Right renal cortex interstitium (tissue), 3 donors: ENCODE measurements around the gene PDE6B. TPM values are rescaled to one million over a fixed set of nuclear protein-coding genes. Genes with fewer than 3 reads are reported as not detected.
"Not testable (repeated sequence)": the region's sequence is repeated elsewhere in the genome, so short reads cannot be mapped to it uniquely, and the experiment has no call there.

Experiments used
- DNase-seq, 3 donors: peaks; one replicate each; pipeline ENCODE4 v3.0.0-alpha.2; 2013; ENCODE audit warnings: low read depth in 3 of 3, low spot score in 2 of 3
- polyA plus RNA-seq, 3 donors: library from polyadenylated mRNA; unstranded; fragments of 120-200 nt; gene quantifications; one replicate each; pipeline ENCODE4 v1.2.1, GENCODE V29; 2013; ENCODE audit not compliant: insufficient read length in 3 of 3

PDE6B gene
- polyA plus RNA-seq, 3 donors: 30.5 to 38.3 (median 38.2) TPM

DNA sequence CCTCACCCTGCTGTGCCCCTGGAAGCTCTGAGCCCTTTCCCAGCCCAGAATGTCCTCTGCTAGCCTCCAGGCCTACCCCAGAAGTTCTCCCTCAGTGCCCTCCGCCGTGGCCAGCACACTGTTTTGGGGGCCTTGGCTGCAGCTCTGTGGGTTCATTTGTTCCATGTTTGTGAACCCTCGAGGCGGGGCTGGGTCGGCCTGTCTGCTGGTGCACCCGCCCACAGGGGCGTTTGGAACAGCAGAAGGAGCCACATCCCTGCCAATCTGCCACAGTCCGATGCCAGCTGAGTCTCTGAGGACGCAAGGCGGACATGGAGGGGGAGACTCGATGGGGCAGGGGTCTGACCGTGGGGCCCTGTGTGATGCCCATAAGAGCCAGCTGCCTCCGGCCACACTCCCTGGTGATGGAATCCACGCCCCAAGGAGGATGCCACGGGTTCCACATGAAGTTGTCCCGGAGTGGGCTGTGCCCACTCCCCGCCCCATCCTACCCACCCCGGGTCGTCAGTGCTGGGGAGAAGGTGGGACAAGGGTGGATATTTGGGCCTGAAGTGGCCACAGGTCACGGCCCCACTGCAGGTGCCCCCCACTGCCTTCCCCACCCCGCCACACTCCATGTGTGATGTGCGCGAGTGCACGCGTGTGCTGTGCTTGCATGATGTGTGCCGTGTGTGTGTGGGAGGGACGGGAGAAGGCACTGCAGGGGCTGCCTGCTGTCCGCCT, 41.6 kb downstream of the PDE6B start:
- no peak for DNase-seq

DNA sequence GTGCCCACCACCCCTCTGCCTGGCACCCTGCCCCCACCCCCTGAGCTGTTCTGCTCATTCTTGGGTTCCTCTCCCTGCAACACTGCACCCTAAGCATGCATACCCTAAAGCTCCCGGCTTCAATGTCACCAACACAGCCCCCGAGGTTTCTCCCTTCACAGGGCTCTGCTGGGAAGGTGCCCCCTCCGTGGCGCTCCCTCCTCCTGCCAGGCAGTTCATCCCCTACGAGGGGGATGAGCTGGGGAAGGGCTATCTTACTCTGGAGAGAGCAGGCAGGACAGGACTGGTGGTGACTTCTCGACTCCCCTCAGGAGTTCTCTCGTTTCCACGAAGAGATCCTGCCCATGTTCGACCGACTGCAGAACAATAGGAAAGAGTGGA, 42.2 kb downstream of the PDE6B start:
- DNase-seq: no peak

DNA sequence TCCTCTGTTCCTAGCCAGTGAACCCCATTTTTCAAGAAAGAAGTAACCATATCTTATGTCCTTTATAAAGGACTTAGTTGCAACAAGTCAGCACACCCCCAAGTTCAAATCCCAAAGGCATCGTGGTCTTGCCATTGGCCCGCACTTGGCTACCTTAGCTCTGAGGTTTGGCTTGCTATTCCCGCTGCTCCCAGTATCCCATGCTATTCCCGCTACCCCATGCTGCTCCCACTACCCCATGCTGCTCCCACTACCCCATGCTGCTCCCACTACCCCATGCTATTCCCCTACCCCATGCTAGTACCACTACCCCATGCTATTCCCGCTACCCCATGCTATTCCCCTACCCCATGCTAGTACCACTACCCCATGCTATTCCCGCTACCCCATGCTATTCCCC, 42.8 kb downstream of the PDE6B start:
- not testable (repeated sequence) for DNase-seq

DNA sequence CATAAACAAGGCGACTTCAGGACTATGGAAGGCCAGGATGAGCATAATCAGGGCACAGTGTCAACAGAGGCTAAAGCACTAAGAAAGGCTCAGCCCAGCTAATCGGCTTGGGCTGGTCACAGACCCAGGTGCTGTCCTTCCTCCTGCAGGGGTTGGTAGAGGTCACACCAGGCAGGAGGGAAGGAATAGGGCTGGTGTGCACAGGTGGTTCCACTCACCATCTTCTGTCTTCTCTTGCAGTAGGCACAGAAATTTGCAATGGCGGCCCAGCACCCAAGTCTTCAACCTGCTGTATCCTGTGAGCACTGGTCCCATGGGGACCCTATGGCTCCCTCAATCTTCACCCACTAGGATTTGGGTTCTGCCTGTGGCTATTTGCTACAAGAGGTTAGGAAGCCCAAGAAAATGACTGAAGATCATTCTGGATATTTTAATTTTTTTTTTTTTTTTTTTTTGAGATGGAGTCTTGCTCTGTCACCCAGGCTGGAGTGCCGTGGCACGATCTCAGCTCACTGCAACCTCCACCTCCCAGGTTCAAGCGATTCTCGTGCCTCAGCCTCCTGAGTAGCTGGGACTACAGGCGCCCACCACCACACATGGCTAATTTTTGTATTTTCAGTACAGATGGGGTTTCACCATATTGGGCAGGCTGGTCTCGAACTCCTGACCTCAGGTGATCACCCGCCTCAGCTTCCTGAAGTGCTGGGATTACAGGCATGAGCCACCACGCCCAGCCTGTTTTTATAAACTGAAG, 44.6 kb downstream of the PDE6B start:
- DNase-seq: not testable (repeated sequence)

DNA sequence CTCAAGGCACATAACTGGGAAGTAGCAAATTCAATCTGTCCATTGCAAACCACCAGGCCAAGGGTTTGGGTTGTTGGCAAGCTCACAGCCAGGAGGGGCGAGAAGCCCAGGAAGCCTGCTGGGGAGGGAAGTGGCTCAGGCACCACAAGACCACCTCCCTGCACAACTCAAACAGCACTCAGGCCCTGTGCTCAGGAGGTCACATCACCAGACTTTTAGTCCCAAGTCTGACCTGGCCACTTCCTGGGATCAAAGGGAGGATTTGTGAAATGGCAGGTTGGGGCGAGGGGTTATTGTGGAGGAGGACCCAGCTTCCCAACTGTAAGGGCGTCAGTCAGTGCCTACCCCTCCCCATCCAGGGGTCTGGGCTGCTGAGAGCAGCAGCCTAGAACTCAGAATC, 46.4 kb downstream of the PDE6B start:
- DNase-seq: no peak

DNA sequence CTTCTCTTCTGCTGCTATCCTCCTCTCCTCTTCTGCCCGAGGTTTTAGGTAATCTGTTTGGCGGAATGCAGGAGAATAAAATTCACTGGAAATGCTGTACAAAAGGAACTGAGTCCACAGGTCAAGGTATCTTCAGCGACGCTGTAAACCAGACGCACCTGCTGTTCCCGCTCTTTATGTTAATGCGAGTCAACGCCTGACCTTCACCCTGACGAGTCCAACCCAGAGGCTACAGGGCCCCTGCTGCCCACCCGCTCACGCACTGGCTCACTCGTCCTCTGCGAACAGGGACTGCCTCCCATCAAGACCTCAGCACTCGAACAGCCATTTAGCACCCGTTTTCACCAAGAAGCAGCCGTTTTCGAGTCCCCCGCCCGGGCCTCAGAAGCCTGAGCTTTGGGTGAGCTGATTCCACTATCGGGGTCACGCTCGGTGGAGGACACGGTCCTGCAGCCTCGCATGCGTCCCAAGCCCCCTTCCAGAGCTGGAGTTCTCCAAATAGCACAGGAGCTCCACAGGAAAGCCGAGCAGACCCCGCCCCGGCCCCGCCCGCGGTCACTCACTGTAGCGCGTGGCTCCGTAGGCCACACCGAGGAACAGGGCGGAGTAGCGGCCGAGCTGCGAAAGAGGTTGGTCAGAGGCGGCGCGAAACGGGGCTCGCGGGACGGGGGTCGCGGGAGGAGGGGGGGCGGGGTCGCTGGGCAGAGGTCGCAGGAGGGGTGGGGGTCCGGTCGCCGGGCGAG, 48.1 kb downstream of the PDE6B start:
- no peak for DNase-seq

DNA sequence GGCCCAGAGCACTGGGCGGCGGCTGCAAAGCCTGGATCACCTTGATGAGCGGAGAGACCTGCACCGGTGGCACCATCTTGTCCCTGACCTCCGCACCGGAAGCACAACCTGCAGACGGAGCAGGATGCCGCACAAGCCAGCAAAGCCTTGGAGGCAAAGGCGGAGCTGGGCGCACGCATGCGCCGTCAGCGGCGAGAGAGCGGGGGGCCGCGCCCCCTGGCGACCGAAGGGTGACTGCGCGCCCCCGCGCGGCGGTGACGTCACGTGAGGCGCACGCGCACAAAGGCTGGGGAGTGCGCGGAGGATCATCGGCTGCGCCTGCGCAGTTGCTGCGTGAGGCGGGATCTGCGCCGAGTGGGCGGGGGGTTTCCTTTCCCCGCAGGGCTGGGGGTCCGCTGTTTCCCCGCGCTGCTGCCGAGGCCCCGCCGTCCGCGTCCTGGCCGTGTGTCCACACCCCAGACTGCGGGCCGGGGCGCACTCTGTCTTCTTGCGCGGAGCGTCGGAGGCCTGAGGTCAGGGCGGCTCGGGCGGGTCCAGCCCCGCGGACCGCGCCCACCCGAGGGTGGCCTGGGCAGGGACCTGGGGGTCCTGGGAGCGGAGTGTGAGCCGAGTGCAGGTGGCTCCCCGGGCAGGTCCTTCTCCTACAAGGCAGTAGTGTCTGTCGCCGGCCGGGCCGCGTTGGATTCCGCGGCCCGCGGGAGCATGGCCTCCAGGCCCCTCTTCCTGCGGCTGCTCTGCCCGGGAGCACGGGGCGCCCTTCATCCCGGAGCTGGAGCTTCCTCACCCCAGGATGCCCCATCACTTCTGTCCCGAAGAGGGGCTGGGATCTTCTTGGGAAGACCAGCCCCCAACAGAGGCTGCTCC, 49.0 kb downstream of the PDE6B start, which contains the start of the genes ATP5ME and MYL5:
TSS of gene ATP5ME (minus strand) at position 105 of the 864 bp plus-strand sequence. CDS start at position 76, 29 bp downstream.
TSS of gene MYL5 (plus strand) at position 371 of the 864 bp plus-strand sequence. CDS start 3,485 bp downstream, outside the sequence.
- peak; percentile 91 to 97 (median 92) for DNase-seq

DNA sequence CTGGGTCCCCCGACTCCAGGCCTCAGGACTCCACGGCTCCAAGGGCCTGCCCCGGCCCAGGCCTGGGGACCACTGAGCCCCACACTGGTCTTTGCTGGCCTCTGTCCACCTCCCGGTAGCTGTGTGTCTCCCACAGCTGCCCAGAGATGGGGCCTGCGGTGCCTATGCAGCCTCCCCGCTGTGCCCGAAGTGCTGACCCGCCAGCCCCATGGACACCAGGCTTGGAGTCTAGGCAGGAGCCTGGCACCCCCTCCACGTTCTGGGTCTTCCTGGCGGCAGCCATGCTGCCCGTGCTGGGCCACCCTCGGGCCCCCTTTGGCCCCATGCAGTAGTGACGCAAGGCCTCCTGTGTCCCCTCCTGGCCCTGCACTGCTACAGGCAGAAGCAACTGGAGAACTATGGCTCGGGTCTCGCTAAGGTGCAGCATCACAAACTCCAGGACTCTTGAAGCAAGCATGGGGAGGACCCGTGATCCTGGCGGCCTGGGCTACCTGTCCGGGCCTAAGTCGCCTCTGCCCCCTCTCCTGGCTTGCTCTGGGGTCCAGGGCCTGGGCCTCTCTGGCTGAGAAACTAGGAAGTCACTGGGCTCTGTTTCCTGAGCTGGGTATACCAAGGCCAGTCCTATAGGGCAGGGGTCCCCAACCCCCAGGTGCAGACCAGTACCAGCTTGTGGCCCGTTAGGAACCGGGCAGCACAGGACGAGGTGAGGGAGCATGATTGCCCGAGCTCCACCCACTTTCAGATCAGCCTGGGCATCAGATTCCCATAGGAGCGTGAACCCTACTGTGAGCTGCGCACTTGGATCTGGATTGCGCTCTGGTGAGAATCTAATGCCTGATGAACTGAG, 49.9 kb downstream of the PDE6B start:
- no peak for DNase-seq

DNA sequence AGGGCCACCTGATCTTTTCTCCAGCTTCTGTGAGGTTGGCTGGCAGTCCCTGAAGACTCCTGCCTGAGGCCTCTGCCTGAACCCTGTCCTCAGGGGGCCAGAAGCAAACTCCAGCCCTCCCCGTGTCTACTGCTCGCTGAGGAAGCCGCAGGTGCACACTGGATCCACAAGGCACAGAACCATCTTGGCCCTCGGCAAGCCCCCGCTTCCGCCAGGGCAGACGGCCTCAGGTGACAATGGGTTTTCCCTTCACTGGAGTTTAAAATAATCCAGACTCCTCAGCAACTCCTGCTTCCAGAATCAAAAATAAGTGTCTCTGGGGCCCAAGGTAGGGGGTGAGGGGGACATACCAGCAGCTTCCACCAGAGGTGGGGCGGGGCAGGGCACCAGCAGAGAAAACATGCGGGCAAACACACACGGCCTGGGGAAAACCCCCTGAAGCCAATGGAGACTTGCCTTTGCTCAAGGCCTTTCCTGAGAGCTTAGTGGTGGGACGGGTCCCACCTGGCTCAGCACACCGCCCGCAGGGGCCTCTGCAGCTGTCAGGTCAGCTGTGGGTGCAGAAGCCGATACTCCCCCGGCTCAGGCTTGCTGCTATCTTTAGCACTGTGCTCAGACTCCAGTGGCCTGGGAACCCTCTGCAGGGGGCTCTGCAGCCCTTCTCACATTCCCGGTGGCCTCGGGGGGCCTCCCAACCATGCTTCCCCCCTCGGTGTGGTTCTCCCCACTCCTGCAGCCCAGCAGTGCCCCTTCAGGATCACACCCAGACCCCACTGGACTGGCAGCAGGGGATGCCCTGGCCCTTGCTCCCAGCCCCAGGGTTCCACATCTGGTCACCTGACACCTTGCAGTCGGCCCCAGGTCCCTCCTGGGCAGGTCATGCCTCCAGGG, 50.9 kb downstream of the PDE6B start:
- no peak for DNase-seq

DNA sequence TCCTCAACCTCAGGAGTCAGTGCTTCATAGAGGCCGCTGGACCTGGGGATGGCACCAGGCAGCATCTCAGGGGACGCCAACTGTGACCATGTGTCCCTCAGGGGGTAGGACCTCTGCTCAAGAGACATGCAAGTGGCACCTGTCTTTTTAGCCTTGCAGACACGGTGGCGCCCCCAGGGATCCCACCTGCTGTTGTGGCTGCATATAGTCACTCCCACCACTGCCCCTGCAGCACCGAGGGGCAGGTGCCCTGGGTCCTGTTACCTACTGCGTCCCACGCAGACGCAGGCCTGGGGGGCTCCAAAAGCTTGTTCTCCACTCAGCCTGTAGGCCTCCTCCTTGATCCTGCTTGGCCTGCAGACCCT, 51.5 kb downstream of the PDE6B start:
- no peak for DNase-seq

DNA sequence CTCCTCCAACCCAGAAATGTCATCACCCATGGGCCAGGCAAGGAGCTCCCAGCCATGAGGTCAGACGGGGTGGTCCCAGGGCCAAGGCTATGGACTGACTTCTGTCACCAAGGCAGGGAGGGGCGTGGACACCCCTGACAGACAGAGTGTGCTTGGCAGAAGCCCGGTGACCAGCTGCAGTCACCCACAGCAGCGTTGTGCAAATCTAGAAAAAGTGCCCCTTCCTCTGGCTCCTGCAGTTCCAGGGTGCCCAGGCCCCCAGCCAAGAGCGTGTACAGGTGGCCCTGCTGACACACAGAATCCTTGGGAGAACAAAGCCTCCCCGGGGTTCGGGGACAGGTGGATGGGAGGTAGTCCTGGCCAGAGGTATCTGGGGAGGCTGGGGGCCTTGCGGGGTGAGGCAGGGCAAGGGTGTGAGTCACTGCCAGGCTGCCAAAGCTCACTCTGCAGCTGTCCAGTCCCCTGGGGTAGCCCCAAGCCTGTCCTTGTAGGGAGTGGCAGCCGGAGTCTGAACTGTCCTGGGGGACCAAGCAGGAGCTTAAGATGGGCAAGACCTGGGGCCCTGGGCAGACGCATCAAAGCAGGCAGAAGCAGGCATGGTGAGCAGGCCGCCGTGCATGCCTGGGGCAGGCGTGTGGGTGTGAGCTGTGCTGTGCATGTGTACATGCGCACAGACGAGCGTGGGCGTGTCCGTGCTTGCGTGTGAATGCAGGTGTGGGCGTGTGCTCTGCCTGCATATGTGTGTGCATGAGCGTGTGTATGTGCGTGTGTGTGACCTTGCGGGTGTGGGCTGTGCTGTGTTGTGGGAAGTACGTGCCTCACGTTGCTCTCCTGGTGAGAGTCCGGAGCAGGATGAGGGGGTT, 52.3 kb downstream of the PDE6B start:
- no peak for DNase-seq

DNA sequence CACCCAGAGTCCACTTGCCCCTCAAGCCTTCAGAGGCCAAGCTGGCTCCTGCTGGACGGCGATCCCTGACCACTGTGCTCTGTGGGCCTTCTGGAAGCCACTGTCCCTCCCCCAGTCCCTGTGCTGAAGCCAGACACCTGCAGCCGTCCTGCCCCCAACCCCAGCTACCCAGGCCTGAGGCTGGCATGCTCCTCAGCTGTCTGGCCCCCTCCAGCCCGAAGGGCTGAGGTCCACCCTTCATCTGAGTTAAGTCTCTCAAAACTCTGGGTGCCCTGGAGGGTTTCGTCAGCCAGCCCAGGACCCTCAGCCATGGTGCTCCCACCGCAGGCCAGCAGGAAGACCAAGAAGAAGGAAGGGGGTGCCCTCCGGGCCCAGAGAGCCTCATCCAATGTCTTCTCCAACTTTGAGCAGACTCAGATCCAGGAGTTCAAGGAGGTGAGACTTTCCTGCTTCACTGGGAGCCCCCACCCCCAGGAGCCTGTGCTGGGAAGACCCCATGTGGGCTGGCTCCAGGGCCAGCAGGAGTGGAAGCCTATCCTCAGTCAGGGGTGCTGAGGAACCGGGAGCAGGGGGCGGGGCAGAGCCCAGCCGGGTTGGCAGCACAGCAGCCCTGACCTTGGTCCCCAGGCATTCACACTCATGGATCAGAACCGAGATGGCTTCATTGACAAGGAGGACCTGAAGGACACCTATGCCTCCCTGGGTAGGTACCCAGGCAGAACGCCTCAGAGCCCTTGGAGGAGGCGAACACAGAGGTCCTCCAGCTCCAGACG, 53.1 kb downstream of the PDE6B start:
- no peak for DNase-seq

DNA sequence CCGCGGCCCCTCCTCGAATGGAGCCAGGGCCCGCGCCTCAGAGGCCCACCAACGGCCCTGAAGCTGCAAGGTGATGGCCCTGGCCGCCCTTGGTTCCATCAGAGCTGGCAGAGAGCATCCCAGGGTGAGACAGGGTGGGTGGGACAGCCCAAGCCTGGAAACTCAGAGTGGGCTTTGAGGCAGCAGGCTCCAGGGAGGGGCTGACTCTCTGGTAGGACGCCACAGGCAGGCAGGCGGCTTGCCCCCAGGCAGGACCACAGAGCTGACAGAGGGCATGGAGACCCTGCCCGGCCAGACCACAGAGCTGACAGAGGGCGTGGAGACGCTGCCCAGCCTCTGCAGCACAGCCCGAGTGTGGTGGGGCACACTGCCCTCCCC, 53.7 kb downstream of the PDE6B start:
- no peak for DNase-seq

DNA sequence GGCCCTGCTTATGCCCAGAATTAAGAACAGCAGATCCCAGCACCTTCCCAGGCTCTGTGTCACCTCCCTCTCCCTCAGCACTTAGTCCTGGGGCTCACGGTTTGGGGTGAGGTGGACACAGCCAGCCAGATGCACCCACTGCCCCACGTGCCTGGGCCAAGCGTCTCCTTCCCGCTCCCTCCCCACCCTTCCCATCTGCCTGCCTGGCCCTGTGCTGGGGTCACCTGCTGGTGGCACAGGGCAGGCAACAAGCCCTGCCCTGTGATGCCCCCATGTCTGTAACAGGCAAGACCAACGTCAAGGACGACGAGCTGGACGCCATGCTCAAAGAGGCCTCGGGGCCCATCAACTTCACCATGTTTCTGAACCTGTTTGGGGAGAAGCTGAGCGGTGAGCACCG, 54.3 kb downstream of the PDE6B start:
- DNase-seq: no peak

DNA sequence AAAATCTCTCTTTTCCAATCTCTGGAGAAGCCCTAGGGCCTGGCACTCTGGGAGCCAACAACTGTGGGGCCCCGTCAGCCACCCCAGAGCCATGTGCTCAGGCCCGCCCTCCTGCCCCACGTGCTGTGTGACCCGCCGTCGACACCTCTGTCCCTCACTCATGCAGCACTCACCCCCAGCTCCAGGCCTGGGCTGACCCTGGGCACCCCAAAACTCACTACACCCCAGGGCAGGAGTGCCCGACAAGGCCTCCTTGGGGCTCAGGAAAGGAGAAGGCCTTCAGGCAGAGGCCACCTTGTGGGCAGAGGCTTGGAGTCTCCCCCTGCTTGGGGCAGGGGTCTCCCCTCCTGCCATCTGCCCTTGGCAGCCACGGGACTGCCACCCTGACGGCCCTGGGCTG, 54.7 kb downstream of the PDE6B start:
- no peak for DNase-seq

DNA sequence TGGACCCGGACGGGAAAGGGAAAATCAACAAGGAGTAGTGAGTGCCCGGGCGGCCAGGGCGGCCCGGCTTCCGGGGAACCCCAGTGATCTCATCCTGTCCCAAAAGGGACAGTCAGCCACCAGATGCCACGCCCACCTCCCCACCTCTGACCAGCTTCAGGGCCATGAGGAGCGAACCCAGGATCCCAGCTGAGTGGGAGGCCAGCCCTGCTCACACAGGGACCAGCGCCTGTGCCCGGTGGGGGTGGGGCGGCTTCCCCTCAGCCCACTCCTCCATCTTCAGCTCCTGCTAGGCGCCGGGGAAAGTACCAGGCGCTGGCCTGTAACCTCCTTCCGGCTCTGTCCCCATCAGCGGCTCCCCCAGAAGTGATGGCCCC, 55.2 kb downstream of the PDE6B start:
- no peak for DNase-seq
